NCI-H2196 treated with DMSO at 0.1 percent for 48 hours (cell line): Measurements from ENCODE around the gene MLPH.

ENCODE experiments used
- DNase-seq: peaks from one replicate; lab custom pipeline; 2025; ENCODE audit not compliant: unreplicated experiment; lab: John Stamatoyannopoulos, UW

The MLPH gene

GRCh38 chr2:237497009-237497837, 10.2 kb downstream of the MLPH start:
- DNase-seq = no peak

- no peak for DNase-seq
Observed at GRCh38 chr2:237497838-237498186, 10.8 kb downstream of the MLPH start.

- no peak for DNase-seq
Observed at GRCh38 chr2:237498341-237498740, 11.3 kb downstream of the MLPH start.

GRCh38 chr2:237500681-237501424, 13.8 kb downstream of the MLPH start:
- DNase-seq = no peak

- no peak for DNase-seq
Observed at GRCh38 chr2:237501892-237502513, 15.0 kb downstream of the MLPH start.

- DNase-seq = no peak
Observed at GRCh38 chr2:237503201-237503600, 16.1 kb downstream of the MLPH start.

GRCh38 chr2:237505188-237505939, 18.3 kb downstream of the MLPH start:
- no peak for DNase-seq

GRCh38 chr2:237507512-237507911, 20.5 kb downstream of the MLPH start:
- DNase-seq = no peak

- DNase-seq = no peak
Observed at GRCh38 chr2:237508361-237508760, 21.3 kb downstream of the MLPH start.

GRCh38 chr2:237509151-237509550, 22.1 kb downstream of the MLPH start:
- DNase-seq = no peak

- DNase-seq = peak; percentile 35
Observed at GRCh38 chr2:237509905-237510304, 22.9 kb downstream of the MLPH start.

GRCh38 chr2:237510502-237511217, 23.6 kb downstream of the MLPH start:
- DNase-seq = no peak

GRCh38 chr2:237511433-237511832, 24.4 kb downstream of the MLPH start:
- DNase-seq = no peak

GRCh38 chr2:237511885-237512405, 24.9 kb downstream of the MLPH start:
- no peak for DNase-seq

GRCh38 chr2:237512774-237513466, 25.9 kb downstream of the MLPH start:
- DNase-seq = peak; percentile 74

GRCh38 chr2:237513693-237514092, 26.6 kb downstream of the MLPH start:
- DNase-seq = no peak

GRCh38 chr2:237514474-237515130, 27.6 kb downstream of the MLPH start:
- no peak for DNase-seq

GRCh38 chr2:237515166-237515565, 28.1 kb downstream of the MLPH start:
- DNase-seq = no peak

GRCh38 chr2:237515621-237516275, 28.7 kb downstream of the MLPH start:
- DNase-seq = no peak
